ENCODE data around the gene KCNJ14. TPM values are rescaled to one million over a fixed set of nuclear protein-coding genes. Genes with fewer than 3 reads are reported as not detected.

KCNJ14 gene
- total RNA-seq, 3 donors from 2014 or later (not counting 1 experiment from before 2014, with no cell fraction given), result 0.77 to 1.2 (median 0.85) TPM

GRCh38 chr19:48418317-48419064 is 36.9 kb upstream of the KCNJ14 start:
- H3K4me3 Mint-ChIP-seq, result peak overlapping the region; percentile 85
- intact Hi-C loops (cut with micrococcal nuclease), result loop anchor here (1.0 to 2.0 kb wide), 2 partner anchors 16 to 55 kb away; partner anchors contain the start of gene TMEM143
- H3K36me3 Mint-ChIP-seq, result no peaks in the 10 kb centered on the region
- Histone ChIP-seq H3K27ac (ENCODE audit: low read length) (no peak overlapping the region), H3K27me3 (ENCODE audit: control insufficient read depth, insufficient read depth, low read length) (peaks cover 13% of the 10 kb centered on the region), H3K36me3 (ENCODE audit: control insufficient read depth, insufficient read depth, low read length) (no peaks in the 10 kb centered on the region), H3K9me3 (ENCODE audit: control insufficient read depth, insufficient read depth, low read length) (no peaks in the 10 kb centered on the region), H3K4me3 (ENCODE audit: low read length) (peak overlapping the region; percentile 4), H3K4me1 (ENCODE audit: control insufficient read depth, insufficient read depth, low read length) (peaks cover 36% of the 10 kb centered on the region)
- ATAC-seq, result peak in 2 of 3 donors; percentile 18 to 21
- TF ChIP-seq, protein P1, sequence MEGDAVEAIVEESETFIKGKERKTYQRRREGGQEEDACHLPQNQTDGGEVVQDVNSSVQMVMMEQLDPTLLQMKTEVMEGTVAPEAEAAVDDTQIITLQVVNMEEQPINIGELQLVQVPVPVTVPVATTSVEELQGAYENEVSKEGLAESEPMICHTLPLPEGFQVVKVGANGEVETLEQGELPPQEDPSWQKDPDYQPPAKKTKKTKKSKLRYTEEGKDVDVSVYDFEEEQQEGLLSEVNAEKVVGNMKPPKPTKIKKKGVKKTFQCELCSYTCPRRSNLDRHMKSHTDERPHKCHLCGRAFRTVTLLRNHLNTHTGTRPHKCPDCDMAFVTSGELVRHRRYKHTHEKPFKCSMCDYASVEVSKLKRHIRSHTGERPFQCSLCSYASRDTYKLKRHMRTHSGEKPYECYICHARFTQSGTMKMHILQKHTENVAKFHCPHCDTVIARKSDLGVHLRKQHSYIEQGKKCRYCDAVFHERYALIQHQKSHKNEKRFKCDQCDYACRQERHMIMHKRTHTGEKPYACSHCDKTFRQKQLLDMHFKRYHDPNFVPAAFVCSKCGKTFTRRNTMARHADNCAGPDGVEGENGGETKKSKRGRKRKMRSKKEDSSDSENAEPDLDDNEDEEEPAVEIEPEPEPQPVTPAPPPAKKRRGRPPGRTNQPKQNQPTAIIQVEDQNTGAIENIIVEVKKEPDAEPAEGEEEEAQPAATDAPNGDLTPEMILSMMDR (IDR thresholded peaks at IDR 0.05), result no peak
- H3K4me1 Mint-ChIP-seq, result peaks cover 14 to 29% of the 10 kb centered on the region in 2 donors
- peaks cover 0 to 15% of the 10 kb centered on the region in 2 donors for H3K27me3 Mint-ChIP-seq (ENCODE audit: low read depth in 2 of 2)
- no peaks in the 10 kb centered on the region for H3K9me3 Mint-ChIP-seq
- DNase-seq, result peak in 1 of 2 donors; percentile 35
- H3K27ac Mint-ChIP-seq, result peak overlapping the region; percentile 76 to 91
- WGBS (ENCODE audit: insufficient coverage), result 69% methylated on average over 6 of the region's 6 CpGs

- intact Hi-C loops (cut with micrococcal nuclease), result loop anchor here (1.0 to 2.0 kb wide), 2 partner anchors 17 to 56 kb away; partner anchors contain the start of gene TMEM143
- Histone ChIP-seq H3K4me1 (ENCODE audit: control insufficient read depth, insufficient read depth, low read length) (peaks cover 32% of the 10 kb centered on the region), H3K36me3 (ENCODE audit: control insufficient read depth, insufficient read depth, low read length) (no peaks in the 10 kb centered on the region), H3K9me3 (ENCODE audit: control insufficient read depth, insufficient read depth, low read length) (no peaks in the 10 kb centered on the region), H3K27ac (ENCODE audit: low read length) (no peak overlapping the region), H3K27me3 (ENCODE audit: control insufficient read depth, insufficient read depth, low read length) (peaks cover 13% of the 10 kb centered on the region), H3K4me3 (ENCODE audit: low read length) (peak overlapping the region; percentile 4)
- DNase-seq (peak; percentile 66 to 82), ATAC-seq (peak; percentile 86 to 88 (median 87))
- TF ChIP-seq, protein P1 (IDR thresholded peaks at IDR 0.05), result no peak
- Mint-ChIP-seq H3K27ac (peak overlapping the region; percentile 76 to 91), H3K27me3 (ENCODE audit: low read depth in 2 of 2) (peaks cover 0 to 12% of the 10 kb centered on the region in 2 donors), H3K4me3 (peak overlapping the region; percentile 85), H3K9me3 (no peaks in the 10 kb centered on the region), H3K36me3 (no peaks in the 10 kb centered on the region), H3K4me1 (peaks cover 14 to 29% of the 10 kb centered on the region in 2 donors)
- WGBS (ENCODE audit: insufficient coverage), result 45% methylated on average over 29 of the region's 31 CpGs
Observed at GRCh38 chr19:48419158-48419920, 36.0 kb upstream of the KCNJ14 start.

DNA sequence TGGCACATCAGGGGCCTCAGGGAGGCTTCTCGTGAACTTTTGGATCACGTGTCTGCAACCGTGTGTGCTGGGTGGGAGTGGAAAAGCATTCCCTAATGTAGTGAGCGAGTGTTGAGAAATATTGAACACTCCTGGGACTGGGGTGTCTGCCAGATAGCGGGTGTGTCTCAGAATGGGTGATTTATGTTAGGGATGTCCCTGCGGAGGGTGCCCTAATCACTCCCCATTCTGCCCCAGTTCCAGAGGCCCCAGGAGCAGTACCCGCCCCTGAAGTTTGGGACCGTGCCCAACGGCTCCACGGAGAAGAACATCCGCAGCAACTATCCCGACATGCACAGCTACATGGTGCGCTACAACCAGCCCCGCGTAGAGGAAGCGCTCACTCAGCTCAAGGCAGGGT is 33.8 kb upstream of the KCNJ14 start:
- intact Hi-C loops (cut with micrococcal nuclease), result no loop called here
- WGBS (ENCODE audit: insufficient coverage), result 91% methylated on average over 16 of the region's 16 CpGs
- H3K36me3 Mint-ChIP-seq, result no peaks in the 10 kb centered on the region
- H3K4me1 Mint-ChIP-seq, result peaks cover 14 to 23% of the 10 kb centered on the region in 2 donors
- H3K9me3 Mint-ChIP-seq, result no peaks in the 10 kb centered on the region
- ATAC-seq (no peak), DNase-seq (no peak)
- no peak overlapping the region for H3K27ac Mint-ChIP-seq
- H3K27me3 Mint-ChIP-seq (ENCODE audit: low read depth in 2 of 2), result peaks cover 0 to 11% of the 10 kb centered on the region in 2 donors
- Histone ChIP-seq H3K9me3 (ENCODE audit: control insufficient read depth, insufficient read depth, low read length) (no peaks in the 10 kb centered on the region), H3K36me3 (ENCODE audit: control insufficient read depth, insufficient read depth, low read length) (no peaks in the 10 kb centered on the region), H3K4me1 (ENCODE audit: control insufficient read depth, insufficient read depth, low read length) (peaks cover 13% of the 10 kb centered on the region), H3K27ac (ENCODE audit: low read length) (no peak overlapping the region), H3K27me3 (ENCODE audit: control insufficient read depth, insufficient read depth, low read length) (peaks cover 4% of the 10 kb centered on the region), H3K4me3 (ENCODE audit: low read length) (no peak overlapping the region)
- H3K4me3 Mint-ChIP-seq, result no peak overlapping the region
- TF ChIP-seq, protein P1 (IDR thresholded peaks at IDR 0.05), result no peak

Data from natural killer cell (primary cell).